ENCODE measurements around the gene PTCH1. TPM values are rescaled to one million over a fixed set of nuclear protein-coding genes. Genes with fewer than 3 reads are reported as not detected.

The PTCH1 gene
- total RNA-seq, 1 experiment from 2014 or later, result 15.2 TPM

- no peaks in the 10 kb centered on the region for H3K9me3 ChIP-seq (ENCODE audit: control insufficient read depth in 1 of 2, insufficient read depth in 1 of 2, low read depth in 1 of 2, low read length in 2 of 2)
- BruUV-seq (replicated peaks), result no TSS peak
- H3K4me3 ChIP-seq (replicated peaks in 1 of 2; ENCODE audit: low read depth in 1 of 2, low read length in 2 of 2), result no peak overlapping the region
- RAD21 ChIA-PET (ENCODE audit: low non-redundant PET in 1 of 2, low total read pairs in 2 of 2, uncharacterized antibody in 2 of 2, unreplicated experiment in 2 of 2), result no interaction called here
- POLR2A ChIA-PET, result no interaction called here
- H3K36me3 ChIP-seq (ENCODE audit: control insufficient read depth in 1 of 2, insufficient read depth in 2 of 2, low read length in 2 of 2), result no peaks in the 10 kb centered on the region
- ATAC-seq (no peak), DNase-seq (ENCODE audit: low read depth, low spot score) (no peak)
- intact Hi-C loops (cut with micrococcal nuclease), result no loop called here
- H3K9ac ChIP-seq (ENCODE audit: low read length), result no peak overlapping the region
- H3K9me2 ChIP-seq (ENCODE audit: insufficient read depth), result no peaks in the 10 kb centered on the region
- no peak overlapping the region for H3K27ac ChIP-seq (ENCODE audit: low read depth, low read length)
- H3K4me1 ChIP-seq (ENCODE audit: control insufficient read depth in 1 of 2, insufficient read depth in 2 of 2, low read length in 2 of 2), result peaks cover 24 to 33% of the 10 kb centered on the region in 2 experiments
- no peak for TF ChIP-seq ELF1 (IDR thresholded peaks at IDR 0.05; ENCODE audit: borderline replicate concordance, low read depth)
- TF ChIP-seq TCF7L2 (IDR thresholded peaks at IDR 0.05; ENCODE audit: borderline replicate concordance, extremely low read depth, insufficient read depth, insufficient read length), result no peak
- TF ChIP-seq, protein P1, sequence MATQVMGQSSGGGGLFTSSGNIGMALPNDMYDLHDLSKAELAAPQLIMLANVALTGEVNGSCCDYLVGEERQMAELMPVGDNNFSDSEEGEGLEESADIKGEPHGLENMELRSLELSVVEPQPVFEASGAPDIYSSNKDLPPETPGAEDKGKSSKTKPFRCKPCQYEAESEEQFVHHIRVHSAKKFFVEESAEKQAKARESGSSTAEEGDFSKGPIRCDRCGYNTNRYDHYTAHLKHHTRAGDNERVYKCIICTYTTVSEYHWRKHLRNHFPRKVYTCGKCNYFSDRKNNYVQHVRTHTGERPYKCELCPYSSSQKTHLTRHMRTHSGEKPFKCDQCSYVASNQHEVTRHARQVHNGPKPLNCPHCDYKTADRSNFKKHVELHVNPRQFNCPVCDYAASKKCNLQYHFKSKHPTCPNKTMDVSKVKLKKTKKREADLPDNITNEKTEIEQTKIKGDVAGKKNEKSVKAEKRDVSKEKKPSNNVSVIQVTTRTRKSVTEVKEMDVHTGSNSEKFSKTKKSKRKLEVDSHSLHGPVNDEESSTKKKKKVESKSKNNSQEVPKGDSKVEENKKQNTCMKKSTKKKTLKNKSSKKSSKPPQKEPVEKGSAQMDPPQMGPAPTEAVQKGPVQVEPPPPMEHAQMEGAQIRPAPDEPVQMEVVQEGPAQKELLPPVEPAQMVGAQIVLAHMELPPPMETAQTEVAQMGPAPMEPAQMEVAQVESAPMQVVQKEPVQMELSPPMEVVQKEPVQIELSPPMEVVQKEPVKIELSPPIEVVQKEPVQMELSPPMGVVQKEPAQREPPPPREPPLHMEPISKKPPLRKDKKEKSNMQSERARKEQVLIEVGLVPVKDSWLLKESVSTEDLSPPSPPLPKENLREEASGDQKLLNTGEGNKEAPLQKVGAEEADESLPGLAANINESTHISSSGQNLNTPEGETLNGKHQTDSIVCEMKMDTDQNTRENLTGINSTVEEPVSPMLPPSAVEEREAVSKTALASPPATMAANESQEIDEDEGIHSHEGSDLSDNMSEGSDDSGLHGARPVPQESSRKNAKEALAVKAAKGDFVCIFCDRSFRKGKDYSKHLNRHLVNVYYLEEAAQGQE (IDR thresholded peaks at IDR 0.05; ENCODE audit: low read depth), result no peak
- TF ChIP-seq, protein P2, sequence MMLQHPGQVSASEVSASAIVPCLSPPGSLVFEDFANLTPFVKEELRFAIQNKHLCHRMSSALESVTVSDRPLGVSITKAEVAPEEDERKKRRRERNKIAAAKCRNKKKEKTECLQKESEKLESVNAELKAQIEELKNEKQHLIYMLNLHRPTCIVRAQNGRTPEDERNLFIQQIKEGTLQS (IDR thresholded peaks at IDR 0.05), result no peak
- no peaks in the 10 kb centered on the region for H4K20me1 ChIP-seq (ENCODE audit: insufficient read depth)
- no peak overlapping the region for H2AFZ ChIP-seq (ENCODE audit: low read depth, low read length, poor library complexity, severe bottlenecking)
- no peaks in the 10 kb centered on the region for H3K27me3 ChIP-seq (ENCODE audit: insufficient read depth, low read length)
- CTCF ChIA-PET, result no interaction called here
- no peak overlapping the region for H3K4me2 ChIP-seq (ENCODE audit: low read length)
- H3K79me2 ChIP-seq (ENCODE audit: insufficient read depth, low read length), result no peaks in the 10 kb centered on the region
These were observed 13.4 kb downstream of the PTCH1 start for GRCh38 chr9:95503369-95503768.

DNA sequence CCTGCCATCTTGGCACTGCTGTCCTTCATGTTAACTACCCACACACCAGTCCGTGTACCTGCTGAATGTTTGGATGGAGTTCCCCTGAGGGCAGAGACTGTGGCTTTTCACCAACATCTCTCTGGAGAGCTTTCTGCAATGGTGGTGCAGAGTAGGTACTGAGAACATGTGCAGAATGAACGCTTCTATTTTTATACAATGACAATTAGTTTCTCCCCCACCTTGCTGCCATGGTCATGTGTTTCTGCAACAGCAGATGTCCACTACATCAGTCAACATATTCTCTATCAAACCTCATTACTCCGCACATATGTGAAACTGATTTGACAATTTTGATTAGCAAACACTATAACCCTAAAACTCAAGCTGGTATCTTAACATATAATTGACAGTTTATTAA is 14.5 kb downstream of the PTCH1 start:
- Histone ChIP-seq H3K4me3 (replicated peaks in 1 of 2; ENCODE audit: low read depth in 1 of 2, low read length in 2 of 2) (no peak overlapping the region), H3K9me3 (ENCODE audit: control insufficient read depth in 1 of 2, insufficient read depth in 1 of 2, low read depth in 1 of 2, low read length in 2 of 2) (no peaks in the 10 kb centered on the region), H3K4me2 (ENCODE audit: low read length) (no peak overlapping the region), H3K4me1 (ENCODE audit: control insufficient read depth in 1 of 2, insufficient read depth in 2 of 2, low read length in 2 of 2) (peaks cover 24 to 33% of the 10 kb centered on the region in 2 experiments), H3K27ac (ENCODE audit: low read depth, low read length) (no peak overlapping the region), H3K27me3 (ENCODE audit: insufficient read depth, low read length) (no peaks in the 10 kb centered on the region), H4K20me1 (ENCODE audit: insufficient read depth) (no peaks in the 10 kb centered on the region), H3K9me2 (ENCODE audit: insufficient read depth) (no peaks in the 10 kb centered on the region), H2AFZ (ENCODE audit: low read depth, low read length, poor library complexity, severe bottlenecking) (no peak overlapping the region), H3K79me2 (ENCODE audit: insufficient read depth, low read length) (no peaks in the 10 kb centered on the region), H3K36me3 (ENCODE audit: control insufficient read depth in 1 of 2, insufficient read depth in 2 of 2, low read length in 2 of 2) (no peaks in the 10 kb centered on the region), H3K9ac (ENCODE audit: low read length) (no peak overlapping the region)
- ChIA-PET CTCF (no interaction called here), POLR2A (no interaction called here), RAD21 (ENCODE audit: low non-redundant PET in 1 of 2, low total read pairs in 2 of 2, uncharacterized antibody in 2 of 2, unreplicated experiment in 2 of 2) (no interaction called here)
- no TSS peak for BruUV-seq (replicated peaks)
- no peak for DNase-seq (ENCODE audit: low read depth, low spot score)
- TF ChIP-seq SP1 (IDR thresholded peaks at IDR 0.05; ENCODE audit: low read depth) (no peak), ELF1 (IDR thresholded peaks at IDR 0.05; ENCODE audit: borderline replicate concordance, low read depth) (no peak), CBX3 (IDR thresholded peaks at IDR 0.05; ENCODE audit: low read depth) (no peak)
- no peak for ATAC-seq
- intact Hi-C loops (cut with micrococcal nuclease), result no loop called here

Measured in HCT116 (cell line).